ENCODE measurements around the gene STS. TPM values are rescaled to one million over a fixed set of nuclear protein-coding genes. Genes with fewer than 3 reads are reported as not detected.

Gene STS
- total and polyA plus RNA-seq, 2 donors (not counting 3 experiments of a cell fraction or from before 2014, with no cell fraction given) = 2.1 to 4.9 TPM

DNA sequence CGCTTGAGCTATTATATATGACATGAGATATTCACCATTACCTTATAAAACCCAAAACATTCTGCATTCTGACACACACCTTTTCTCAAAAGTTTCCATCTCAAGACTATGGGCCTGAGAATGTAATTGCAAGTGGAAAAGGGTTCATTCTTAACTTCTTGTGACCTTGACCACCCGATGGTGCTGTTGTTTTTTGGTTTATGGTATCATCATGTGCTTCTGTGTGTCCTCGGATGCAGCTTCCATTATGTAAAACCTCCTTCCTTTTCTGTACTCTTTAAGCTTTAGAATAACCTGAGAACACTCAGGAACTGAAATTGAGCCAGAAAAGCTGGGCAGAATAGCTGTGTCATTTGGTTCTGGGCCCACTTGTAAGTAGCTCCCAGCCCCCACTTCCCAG lies 16.7 kb downstream of the STS start:
- DNase-seq (ENCODE audit: low read depth, low spot score) (no peak), FAIRE-seq (no peak)
- Histone ChIP-seq H3K4me3 (replicated peaks in 1 of 3; ENCODE audit: insufficient read depth in 1 of 3, low read depth in 1 of 3, low read length in 3 of 3) (no peak overlapping the region), H3K4me2 (ENCODE audit: insufficient read depth, low read length) (no peak overlapping the region), H3K4me1 (ENCODE audit: control insufficient read depth, extremely low read depth, insufficient read depth, low read length) (no peaks in the 10 kb centered on the region), H3K36me3 (ENCODE audit: control insufficient read depth in 2 of 2, extremely low read depth in 1 of 2, insufficient read depth in 2 of 2, low read length in 2 of 2) (no peaks in the 10 kb centered on the region), H3K27ac (ENCODE audit: insufficient read depth, low read depth, low read length) (no peak overlapping the region), H3K9me1 (replicated peaks; ENCODE audit: control insufficient read depth, extremely low read depth, insufficient read depth, low read length) (no peaks in the 10 kb centered on the region), H4K20me1 (replicated peaks; ENCODE audit: control insufficient read depth, extremely low read depth, insufficient read depth, low read length) (no peaks in the 10 kb centered on the region), H3K27me3 (ENCODE audit: control insufficient read depth in 2 of 2, insufficient read depth in 2 of 2, low read length in 2 of 2) (no peaks in the 10 kb centered on the region), H3K9ac (replicated peaks; ENCODE audit: extremely low read depth, insufficient read depth, low read length) (no peak overlapping the region), H3K9me3 (replicated peaks; ENCODE audit: control insufficient read depth, insufficient read depth, low read length) (no peaks in the 10 kb centered on the region), H2AFZ (ENCODE audit: low read depth, low read length) (no peak overlapping the region), H3K79me2 (ENCODE audit: control insufficient read depth, insufficient read depth, low read length) (no peaks in the 10 kb centered on the region)
- TF ChIP-seq POLR2A (IDR thresholded peaks at IDR 0.05; ENCODE audit: low read depth, low read length) (no peak), MYC (IDR thresholded peaks at IDR 0.05; ENCODE audit: low read depth, low read length) (no peak), POLR2AphosphoS5 (IDR thresholded peaks at IDR 0.05; ENCODE audit: insufficient read depth, low read depth, low read length) (no peak), GATA2 (IDR thresholded peaks at IDR 0.05; ENCODE audit: insufficient read depth, insufficient read length, low read depth, low read length) (no peak), JUN (IDR thresholded peaks at IDR 0.05; ENCODE audit: borderline replicate concordance, insufficient read depth, insufficient read length, low read depth) (no peak), EZH2 (IDR thresholded peaks at IDR 0.05; ENCODE audit: borderline replicate concordance, low read depth, low read length, severe bottlenecking) (no peak), FOS (IDR thresholded peaks at IDR 0.05; ENCODE audit: borderline replicate concordance, insufficient read depth, low read length) (no peak), MAX (IDR thresholded peaks at IDR 0.05; ENCODE audit: insufficient read depth, insufficient read length) (no peak)
- TF ChIP-seq, protein P1, sequence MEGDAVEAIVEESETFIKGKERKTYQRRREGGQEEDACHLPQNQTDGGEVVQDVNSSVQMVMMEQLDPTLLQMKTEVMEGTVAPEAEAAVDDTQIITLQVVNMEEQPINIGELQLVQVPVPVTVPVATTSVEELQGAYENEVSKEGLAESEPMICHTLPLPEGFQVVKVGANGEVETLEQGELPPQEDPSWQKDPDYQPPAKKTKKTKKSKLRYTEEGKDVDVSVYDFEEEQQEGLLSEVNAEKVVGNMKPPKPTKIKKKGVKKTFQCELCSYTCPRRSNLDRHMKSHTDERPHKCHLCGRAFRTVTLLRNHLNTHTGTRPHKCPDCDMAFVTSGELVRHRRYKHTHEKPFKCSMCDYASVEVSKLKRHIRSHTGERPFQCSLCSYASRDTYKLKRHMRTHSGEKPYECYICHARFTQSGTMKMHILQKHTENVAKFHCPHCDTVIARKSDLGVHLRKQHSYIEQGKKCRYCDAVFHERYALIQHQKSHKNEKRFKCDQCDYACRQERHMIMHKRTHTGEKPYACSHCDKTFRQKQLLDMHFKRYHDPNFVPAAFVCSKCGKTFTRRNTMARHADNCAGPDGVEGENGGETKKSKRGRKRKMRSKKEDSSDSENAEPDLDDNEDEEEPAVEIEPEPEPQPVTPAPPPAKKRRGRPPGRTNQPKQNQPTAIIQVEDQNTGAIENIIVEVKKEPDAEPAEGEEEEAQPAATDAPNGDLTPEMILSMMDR (IDR thresholded peaks at IDR 0.05; ENCODE audit: extremely low read depth in 1 of 2, insufficient read depth in 1 of 2, low read depth in 1 of 2, low read length in 2 of 2) = no peak
- intact Hi-C loops (cut with micrococcal nuclease) = no loop called here
- CTCF ChIA-PET = no interaction called here
- no TSS peak for BruUV-seq (replicated peaks)
- POLR2A ChIA-PET = no interaction called here
- dilution Hi-C loops (cut with MboI; ENCODE audit: extremely low pct_ligation_motif_present, low sequenced_read_pairs) = no loop called here
